ENCODE results near the gene SP4.

- TF ChIP-seq, protein P1, sequence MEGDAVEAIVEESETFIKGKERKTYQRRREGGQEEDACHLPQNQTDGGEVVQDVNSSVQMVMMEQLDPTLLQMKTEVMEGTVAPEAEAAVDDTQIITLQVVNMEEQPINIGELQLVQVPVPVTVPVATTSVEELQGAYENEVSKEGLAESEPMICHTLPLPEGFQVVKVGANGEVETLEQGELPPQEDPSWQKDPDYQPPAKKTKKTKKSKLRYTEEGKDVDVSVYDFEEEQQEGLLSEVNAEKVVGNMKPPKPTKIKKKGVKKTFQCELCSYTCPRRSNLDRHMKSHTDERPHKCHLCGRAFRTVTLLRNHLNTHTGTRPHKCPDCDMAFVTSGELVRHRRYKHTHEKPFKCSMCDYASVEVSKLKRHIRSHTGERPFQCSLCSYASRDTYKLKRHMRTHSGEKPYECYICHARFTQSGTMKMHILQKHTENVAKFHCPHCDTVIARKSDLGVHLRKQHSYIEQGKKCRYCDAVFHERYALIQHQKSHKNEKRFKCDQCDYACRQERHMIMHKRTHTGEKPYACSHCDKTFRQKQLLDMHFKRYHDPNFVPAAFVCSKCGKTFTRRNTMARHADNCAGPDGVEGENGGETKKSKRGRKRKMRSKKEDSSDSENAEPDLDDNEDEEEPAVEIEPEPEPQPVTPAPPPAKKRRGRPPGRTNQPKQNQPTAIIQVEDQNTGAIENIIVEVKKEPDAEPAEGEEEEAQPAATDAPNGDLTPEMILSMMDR (IDR thresholded peaks at IDR 0.05; ENCODE audit: insufficient read depth, low read length, poor library complexity, severe bottlenecking) = no peak
- no peak for TF ChIP-seq EZH2phosphoT487 (conservative IDR thresholded peaks at IDR 0.05; ENCODE audit: low read length)
These were observed 717 bp downstream of the SP4 start for GRCh38 chr7:21428659-21428941.
